Measurements from ENCODE around the gene PDCD1LG2. TPM values are rescaled to one million over a fixed set of nuclear protein-coding genes. Genes with fewer than 3 reads are reported as not detected.
"Not testable (repeated sequence)": the region's sequence is repeated elsewhere in the genome, so short reads cannot be mapped to it uniquely, and the experiment has no call there.

The PDCD1LG2 gene
- polyA plus RNA-seq, 1 donor = 1.5 TPM

DNA sequence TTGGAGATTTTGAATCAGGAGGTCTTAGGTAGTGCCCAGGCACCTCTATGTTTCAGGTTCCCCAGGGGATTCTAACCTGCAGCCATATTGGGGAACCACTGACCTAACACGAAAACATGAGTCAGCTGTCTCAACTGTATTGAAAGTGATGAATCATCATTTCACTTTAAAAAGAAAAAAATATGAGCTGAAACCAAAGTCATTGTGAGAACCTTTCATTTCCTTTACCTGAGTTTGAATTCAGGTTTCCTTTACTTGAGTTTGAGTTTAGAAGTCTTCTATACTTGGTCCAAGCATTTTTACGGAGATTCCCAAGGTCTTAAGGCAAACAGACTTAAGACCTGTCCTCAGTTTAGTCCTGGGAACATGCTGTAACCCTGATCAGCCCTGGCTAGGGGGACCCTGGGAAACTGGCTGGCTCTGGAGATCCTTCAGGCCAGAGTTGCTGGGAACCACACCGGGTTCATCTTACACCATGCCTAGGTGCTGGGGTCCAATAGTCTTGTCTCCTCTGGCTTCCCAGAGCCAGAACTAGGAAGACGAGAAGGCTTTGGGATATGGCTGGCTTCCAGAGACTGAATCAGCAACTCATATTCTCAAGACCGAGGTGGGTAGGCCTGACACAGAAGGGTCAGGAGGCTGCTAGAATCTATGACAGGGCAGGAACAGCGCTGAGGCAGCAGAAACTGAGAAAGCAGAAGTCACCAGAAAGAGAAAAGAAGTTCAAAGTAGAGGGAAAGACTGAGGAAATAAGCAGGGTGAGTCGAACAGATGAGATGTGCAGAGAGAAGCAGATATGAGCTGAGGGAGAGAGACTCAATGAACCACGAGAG, 16.4 kb upstream of the PDCD1LG2 start:
- peak; percentile 26 for DNase-seq

DNA sequence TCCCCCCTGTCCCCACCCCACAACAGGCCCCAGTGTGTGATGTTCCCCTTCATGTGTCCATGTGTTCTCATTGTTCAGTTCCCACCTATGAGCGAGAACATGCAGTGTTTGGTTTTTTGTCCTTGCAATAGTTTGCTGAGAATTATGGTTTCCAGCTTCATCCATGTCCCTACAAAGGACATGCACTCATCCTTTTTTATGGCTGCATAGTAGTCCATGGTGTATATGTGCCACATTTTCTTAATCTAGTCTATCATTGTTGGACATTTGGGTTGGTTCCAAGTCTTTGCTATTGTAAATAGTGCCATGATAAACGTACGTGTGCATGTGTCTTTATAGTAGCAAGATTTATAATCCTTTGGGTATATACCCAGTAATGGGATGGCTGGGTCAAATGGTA, 15.6 kb upstream of the PDCD1LG2 start:
- not testable (repeated sequence) for DNase-seq

DNA sequence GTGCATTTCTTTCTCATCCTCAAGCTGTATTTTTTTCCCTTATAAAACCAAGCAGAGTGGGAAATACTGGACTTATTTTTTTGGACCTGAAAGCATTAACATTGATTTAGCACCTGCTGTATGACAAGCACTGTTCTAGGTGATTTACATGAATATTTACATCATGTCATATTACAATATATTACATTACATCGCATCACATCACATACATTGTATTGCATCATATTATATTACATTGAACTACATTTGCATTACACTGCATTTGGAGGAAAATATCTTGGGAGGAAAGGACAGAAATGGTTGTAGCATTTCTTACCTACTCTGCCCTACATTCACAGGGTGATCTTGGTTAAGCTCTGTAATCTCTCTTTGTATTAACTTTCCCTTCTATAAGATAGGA, 11.2 kb upstream of the PDCD1LG2 start:
- no peak for DNase-seq

- DNase-seq = no peak
Observed at GRCh38 chr9:5499889-5500398, 10.4 kb upstream of the PDCD1LG2 start.

- no peak for DNase-seq
Observed at GRCh38 chr9:5500441-5501235, 9.7 kb upstream of the PDCD1LG2 start.

DNA sequence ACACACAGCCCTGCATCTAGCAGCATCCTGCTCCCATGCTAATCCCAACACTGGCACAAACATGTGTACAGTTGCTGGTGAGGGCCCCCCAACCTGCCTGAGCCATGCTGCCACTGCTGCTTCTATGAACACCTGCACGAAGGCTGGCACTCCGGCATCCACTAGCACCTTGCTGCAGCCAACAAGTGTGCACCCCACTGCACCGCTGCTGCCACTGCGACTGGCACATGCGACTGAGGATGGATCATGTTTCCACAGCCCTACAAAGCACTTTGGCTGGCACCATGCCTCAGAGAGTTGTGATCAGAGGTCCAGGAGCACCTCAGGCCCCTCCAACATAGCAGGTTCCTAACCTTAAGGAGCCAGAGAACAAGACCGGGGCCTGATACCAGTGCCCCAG, 7.8 kb upstream of the PDCD1LG2 start:
- no peak for DNase-seq

GRCh38 chr9:5509573-5509972, 758 bp upstream of the PDCD1LG2 start:
- no peak for DNase-seq

- no peak for DNase-seq
Observed at GRCh38 chr9:5510989-5511388, 658 bp downstream of the PDCD1LG2 start.

GRCh38 chr9:5511476-5511875, 1.1 kb downstream of the PDCD1LG2 start:
- DNase-seq = no peak

DNA sequence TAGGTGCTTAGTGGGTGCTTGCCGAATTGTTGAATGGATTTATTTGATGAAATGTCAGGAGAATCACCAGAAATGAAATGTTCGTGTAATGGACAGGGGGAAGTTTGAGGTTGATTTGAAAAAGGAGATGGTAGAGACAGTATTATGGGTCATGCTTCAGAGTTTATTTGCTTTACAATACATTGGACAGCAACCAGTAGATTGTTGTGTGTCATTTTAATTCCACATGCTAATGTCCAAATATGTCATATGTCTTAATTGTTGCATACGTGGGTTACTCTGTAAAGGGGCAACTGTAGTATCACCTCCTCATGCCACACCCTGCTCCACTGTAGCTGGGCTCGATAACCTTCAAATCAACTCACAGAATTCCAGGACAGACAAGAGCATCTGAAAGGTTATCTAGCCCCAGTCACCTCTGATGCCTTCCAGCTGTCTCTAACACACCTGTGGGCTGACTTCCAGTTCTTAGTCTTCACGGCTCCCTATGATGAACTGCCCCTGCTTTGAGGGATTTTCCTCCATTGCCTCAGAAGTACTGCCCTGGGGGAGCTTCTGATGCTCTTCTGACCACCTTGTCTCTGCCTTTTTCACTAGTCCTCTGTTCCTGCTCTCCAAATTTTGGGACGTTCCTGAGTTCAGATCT, 1.7 kb downstream of the PDCD1LG2 start:
- DNase-seq = no peak

- no peak for DNase-seq
Observed at GRCh38 chr9:5512658-5513452, 2.5 kb downstream of the PDCD1LG2 start.

- no peak for DNase-seq
Observed at GRCh38 chr9:5513966-5514616, 3.8 kb downstream of the PDCD1LG2 start.

DNA sequence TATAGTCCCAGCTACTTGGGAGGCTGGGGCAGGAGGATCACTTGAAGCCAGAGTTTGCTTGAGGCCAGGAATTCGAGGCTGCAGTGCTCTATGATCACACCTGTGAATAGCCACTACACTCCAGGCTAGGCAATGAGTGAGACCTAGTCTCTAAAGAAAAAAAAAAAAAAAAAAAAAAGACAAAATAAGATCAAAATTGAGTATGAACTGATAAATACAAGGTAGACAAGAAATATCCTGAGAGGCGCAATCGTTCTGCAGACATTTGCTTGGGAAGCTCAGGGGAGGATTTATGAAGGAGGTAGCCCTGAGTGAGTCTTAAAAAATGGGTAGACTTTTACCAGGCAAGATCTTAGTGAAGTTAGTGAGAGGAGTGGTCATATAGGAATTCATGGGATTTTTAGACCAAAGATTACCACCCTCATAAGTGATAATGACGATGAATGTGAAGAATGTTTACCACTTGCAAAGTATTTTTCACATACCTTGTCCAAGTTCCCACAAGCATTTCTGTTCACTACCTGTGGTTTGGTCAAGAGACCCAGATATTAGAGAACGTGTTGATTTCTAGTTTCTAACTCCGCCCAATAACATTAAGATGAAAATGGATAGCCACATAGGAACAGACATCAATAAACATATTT, 4.4 kb downstream of the PDCD1LG2 start:
- DNase-seq = no peak

- no peak for DNase-seq
Observed at GRCh38 chr9:5515261-5515650, 4.9 kb downstream of the PDCD1LG2 start.

- no peak for DNase-seq
Observed at GRCh38 chr9:5516453-5517220, 6.3 kb downstream of the PDCD1LG2 start.

DNA sequence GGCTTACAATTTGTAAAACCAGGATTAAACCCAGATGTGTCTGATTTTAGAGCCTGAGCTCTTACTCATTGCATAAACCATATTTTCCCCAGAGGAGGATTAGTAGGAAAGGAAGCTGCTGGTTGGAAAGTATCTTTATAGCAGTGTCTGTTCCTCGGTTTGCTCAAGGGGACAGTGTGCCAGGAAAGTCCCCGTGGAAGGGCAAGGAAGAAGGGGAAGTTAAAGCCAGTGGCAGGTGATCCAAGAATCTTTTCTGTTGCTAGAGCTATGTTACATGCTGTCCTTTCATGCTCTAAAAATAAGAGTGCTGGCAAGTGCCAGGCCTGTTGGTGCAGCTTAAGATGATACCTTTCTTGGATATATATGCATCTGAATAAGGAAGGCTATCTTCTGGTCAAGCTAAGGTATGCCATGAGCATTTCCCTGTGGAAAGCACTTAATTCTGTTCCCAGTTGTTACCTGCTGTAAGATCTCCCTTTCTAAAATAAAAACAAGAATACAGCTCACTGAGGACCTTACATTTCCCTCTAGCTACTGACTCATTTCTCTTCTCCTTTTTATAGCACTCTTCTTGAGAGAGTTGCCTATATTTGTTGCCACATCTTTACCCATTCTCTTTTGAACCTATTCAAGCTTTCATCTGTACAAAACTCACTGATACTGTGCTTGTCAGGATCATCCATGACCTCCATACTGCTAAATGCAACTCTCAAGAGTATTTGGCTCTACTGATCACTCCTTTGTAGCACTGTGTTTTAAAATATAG, 8.0 kb downstream of the PDCD1LG2 start:
- DNase-seq = no peak

GRCh38 chr9:5518937-5519319, 8.6 kb downstream of the PDCD1LG2 start:
- DNase-seq = no peak

DNA sequence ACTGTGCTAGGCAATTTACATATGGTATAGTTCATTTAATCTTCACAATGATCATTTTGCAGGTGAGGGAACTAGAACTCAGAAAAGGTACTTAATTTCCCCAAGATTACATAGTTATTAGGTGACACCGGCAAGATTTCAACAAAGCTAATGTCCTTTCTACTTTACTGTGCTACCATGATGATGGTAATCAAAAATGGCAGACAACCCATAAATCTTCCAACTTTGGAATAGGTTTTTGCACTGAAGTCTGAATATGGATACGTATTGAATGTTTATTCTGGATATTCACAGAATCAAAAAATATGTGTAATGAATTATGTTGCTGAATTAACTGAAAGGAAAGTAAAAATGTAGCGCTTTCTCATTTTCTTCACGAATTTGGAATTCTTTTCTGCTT, 13.8 kb downstream of the PDCD1LG2 start:
- DNase-seq = no peak

GRCh38 chr9:5529683-5530221, 19.4 kb downstream of the PDCD1LG2 start:
- no peak for DNase-seq

Measured in hindlimb muscle (tissue), 1 donor.